Measurements from ENCODE around the gene PIM3. TPM values are rescaled to one million over a fixed set of nuclear protein-coding genes. Genes with fewer than 3 reads are reported as not detected.
A peak's percentile ranks its signal among the peaks of the same experiment; 100 is the strongest.

The PIM3 gene
- total and polyA plus RNA-seq, 10 of the 15 experiments (the other 5 are each of a cell fraction or from before 2014, with no cell fraction given): 0.31 to 60.8 (median 12.4) TPM

GRCh38 chr22:49929211-49929979, 31.2 kb upstream of the PIM3 start (continued):
- TF ChIP-seq CTCF (IDR thresholded peaks at IDR 0.05 in 2 of 3, conservative IDR thresholded peaks at IDR 0.05 in 1 of 3; ENCODE audit: control insufficient read depth in 2 of 3, extremely low read depth in 1 of 3, insufficient read depth in 1 of 3, low read depth in 3 of 3, low read length in 3 of 3): peak; percentile 60 to 81 (median 69); a peak in 5 of 6 replicates
- no peak for TF ChIP-seq ZBTB40 (IDR thresholded peaks at IDR 0.05; ENCODE audit: borderline replicate concordance)
- no peak for TF ChIP-seq EGR1 (IDR thresholded peaks at IDR 0.05; ENCODE audit: borderline replicate concordance in 1 of 2, low read depth in 2 of 2, low read length in 2 of 2)
- TF ChIP-seq CHD2 (IDR thresholded peaks at IDR 0.05; ENCODE audit: borderline replicate concordance, low read depth, low read length): no peak
- no peak for TF ChIP-seq HDAC2 (IDR thresholded peaks at IDR 0.05)
- no peak for TF ChIP-seq KAT2A (conservative IDR thresholded peaks at IDR 0.05; ENCODE audit: control insufficient read depth, low read depth, low read length)
- TF ChIP-seq FOXM1 (IDR thresholded peaks at IDR 0.05; ENCODE audit: low read depth, low read length): no peak
- TF ChIP-seq NFIC (IDR thresholded peaks at IDR 0.05; ENCODE audit: low read depth, low read length): no peak
- no peak for TF ChIP-seq RCOR1 (conservative IDR thresholded peaks at IDR 0.05; ENCODE audit: low read depth, low read length)
- TF ChIP-seq MYC (IDR thresholded peaks at IDR 0.05; ENCODE audit: insufficient read depth, insufficient read length, insufficient replicate concordance, low read length, severe bottlenecking): no peak
- 0 out of 2 replicates have a peak, but pooled peaks have one; percentile 7 for TF ChIP-seq IRF3 (IDR thresholded peaks at IDR 0.05)
- TF ChIP-seq BCL11A (IDR thresholded peaks at IDR 0.05; ENCODE audit: low read depth, low read length): no peak
- TF ChIP-seq ZBTB33 (IDR thresholded peaks at IDR 0.05): no peak
- no peak for TF ChIP-seq MTA2 (IDR thresholded peaks at IDR 0.05; ENCODE audit: low read depth)
- TF ChIP-seq POLR2A (IDR thresholded peaks at IDR 0.05; ENCODE audit: low read depth, low read length): no peak
- peak; percentile 79 for TF ChIP-seq TCF3 (IDR thresholded peaks at IDR 0.05; ENCODE audit: borderline replicate concordance, insufficient read depth, low read depth, low read length)
- TF ChIP-seq CBFB (IDR thresholded peaks at IDR 0.05; ENCODE audit: low read depth): no peak
- no peak for TF ChIP-seq HDAC6 (IDR thresholded peaks at IDR 0.05; ENCODE audit: unreplicated experiment)
- TF ChIP-seq SMAD1 (IDR thresholded peaks at IDR 0.05; ENCODE audit: low read depth, partially characterized antibody): no peak
- TF ChIP-seq YBX1 (IDR thresholded peaks at IDR 0.05): no peak
